Measurements from ENCODE around the gene KCNK16. TPM values are rescaled to one million over a fixed set of nuclear protein-coding genes. Genes with fewer than 3 reads are reported as not detected.
A peak's percentile ranks its signal among the peaks of the same experiment; 100 is the strongest.

KCNK16 gene
- total and polyA plus RNA-seq, 2 of the 8 experiments (the other 6 are each of a cell fraction or from before 2014, with no cell fraction given), result not detected

GRCh38 chr6:39342692-39343395 is 20.3 kb upstream of the KCNK16 start:
- no peak overlapping the region for H3K14ac ChIP-seq (ENCODE audit: insufficient read length)
- H2BK120ac ChIP-seq (replicated peaks; ENCODE audit: low read depth, low read length), result no peak overlapping the region
- no peaks in the 10 kb centered on the region for H3K79me2 ChIP-seq (ENCODE audit: control insufficient read depth in 1 of 2, insufficient read depth in 2 of 2, low read length in 2 of 2)
- no peaks in the 10 kb centered on the region for H3K79me1 ChIP-seq (ENCODE audit: low read depth, low read length)
- no peak overlapping the region for H4K5ac ChIP-seq (ENCODE audit: insufficient read length, low read depth, low read length)
- H3K27ac ChIP-seq (ENCODE audit: low read depth, low read length), result no peak overlapping the region
- no peak overlapping the region for H2AK5ac ChIP-seq (ENCODE audit: low read depth, low read length)
- H3K9ac ChIP-seq (replicated peaks in 1 of 4; ENCODE audit: extremely low read depth in 1 of 4, low read depth in 3 of 4, low read length in 3 of 4), result no peak overlapping the region
- no peaks in the 10 kb centered on the region for H3K9me3 ChIP-seq (ENCODE audit: insufficient read depth in 2 of 2, low read depth in 1 of 2, low read length in 1 of 2)
- CTCF ChIA-PET (ENCODE audit: partially characterized antibody), result interaction anchor here (1.3 to 2.3 kb wide), 3 partner anchors 8 to 42 kb away, joined by 4 to 6 read pairs (median 5); no protein-coding TSS in a partner anchor
- no peaks in the 10 kb centered on the region for H4K20me1 ChIP-seq (replicated peaks in 1 of 2; ENCODE audit: control insufficient read depth in 1 of 2, insufficient read depth in 2 of 2, low read length in 2 of 2)
- H3K4me1 ChIP-seq (replicated peaks in 1 of 4; ENCODE audit: control insufficient read depth in 3 of 4, insufficient read depth in 4 of 4, low read length in 3 of 4), result peaks cover 3 to 17% (median 10%) of the 10 kb centered on the region in 4 experiments
- H3K18ac ChIP-seq (ENCODE audit: extremely low read depth, low read length), result no peak overlapping the region
- H2BK5ac ChIP-seq (ENCODE audit: low read depth, low read length), result no peak overlapping the region
- H3K23me2 ChIP-seq (ENCODE audit: low read depth, low read length), result no peaks in the 10 kb centered on the region
- no peak overlapping the region for H3K4ac ChIP-seq (replicated peaks; ENCODE audit: insufficient read length, low read depth, low read length)
- H2AFZ ChIP-seq (ENCODE audit: low read length), result no peak overlapping the region
- no peak overlapping the region; the same call in 1 of the 2 replicates for H2BK12ac ChIP-seq (ENCODE audit: low read depth, low read length)
- H3K56ac ChIP-seq (replicated peaks; ENCODE audit: insufficient read length, low read depth, low read length), result no peak overlapping the region
- peaks cover 0 to 2% (median 0%) of the 10 kb centered on the region in 4 experiments; a peak in 1 of 7 replicates for H3K27me3 ChIP-seq (replicated peaks in 1 of 4; ENCODE audit: control insufficient read depth in 3 of 4, extremely low read depth in 1 of 4, insufficient read depth in 3 of 4, low read length in 3 of 4)
- H2BK15ac ChIP-seq (ENCODE audit: low read length), result peak overlapping the region; percentile 10; the same call in 1 of the 2 replicates
- H3K4me3 ChIP-seq (ENCODE audit: extremely low read depth in 1 of 4, insufficient read depth in 2 of 4, low read depth in 3 of 4, low read length in 4 of 4), result no peak overlapping the region
- 0 out of 4 replicates have a peak overlapping the region, but pooled peaks of 1 of the 2 experiments have one; percentile 21 for H3K4me2 ChIP-seq (ENCODE audit: insufficient read depth in 1 of 2, low read depth in 2 of 2, low read length in 2 of 2)
- FAIRE-seq (no peak), DNase-seq (ENCODE audit: low read depth in 1 of 2, low spot score in 2 of 2) (no peak)
- H3K23ac ChIP-seq (ENCODE audit: insufficient read length), result no peak overlapping the region
- 91% methylated on average over 13 of the region's 14 CpGs; no CpG with 5 or more reads in 1 of the 2 experiments for WGBS, 2 experiments (ENCODE audit: extremely low coverage in 1 of 2, insufficient coverage in 1 of 2, insufficient read length in 1 of 2, insufficient replicate concordance in 2 of 2, low coverage in 1 of 2, low lambda C conversion rate in 2 of 2, missing lambda C conversion rate in 1 of 2)
- H4K91ac ChIP-seq (replicated peaks; ENCODE audit: insufficient read length, low read length), result no peak overlapping the region
- POLR2A ChIA-PET (ENCODE audit: partially characterized antibody), result no interaction called here
- no peaks in the 10 kb centered on the region for H3K36me3 ChIP-seq (ENCODE audit: control insufficient read depth in 2 of 4, insufficient read depth in 4 of 4, low read length in 3 of 4)
- no peak overlapping the region for H4K8ac ChIP-seq (ENCODE audit: extremely low read depth, insufficient read depth, low read length)
- H2BK20ac ChIP-seq (ENCODE audit: low read length), result no peak overlapping the region
- no peak for TF ChIP-seq ATF2 (IDR thresholded peaks at IDR 0.05; ENCODE audit: low read length)
- TF ChIP-seq MAFK (IDR thresholded peaks at IDR 0.05; ENCODE audit: low read depth, low read length), result no peak
- no peak for TF ChIP-seq SP4 (IDR thresholded peaks at IDR 0.05; ENCODE audit: low read length)
- TF ChIP-seq SIX5 (IDR thresholded peaks at IDR 0.05; ENCODE audit: low read depth, low read length), result no peak
- no peak for TF ChIP-seq POLR2A (IDR thresholded peaks at IDR 0.05; ENCODE audit: control extremely low read depth in 1 of 2, low read depth in 2 of 2, low read length in 2 of 2)
- no peak for TF ChIP-seq KDM1A (IDR thresholded peaks at IDR 0.05; ENCODE audit: borderline replicate concordance, low read length)
- TF ChIP-seq RFX5 (IDR thresholded peaks at IDR 0.05; ENCODE audit: borderline replicate concordance, low read depth, low read length), result no peak
- TF ChIP-seq SP2 (IDR thresholded peaks at IDR 0.05; ENCODE audit: low read length), result no peak
- TF ChIP-seq PHF8 (conservative IDR thresholded peaks at IDR 0.05; ENCODE audit: low read depth, low read length), result no peak
- no peak for TF ChIP-seq CHD1 (IDR thresholded peaks at IDR 0.05; ENCODE audit: low read depth, low read length)
- no peak for TF ChIP-seq HDAC2 (IDR thresholded peaks at IDR 0.05; ENCODE audit: borderline replicate concordance in 1 of 2, low read depth in 2 of 2, low read length in 2 of 2)
- TF ChIP-seq SRF (IDR thresholded peaks at IDR 0.05; ENCODE audit: low read depth, low read length), result no peak
